ENCODE data around the gene USF1. TPM values are rescaled to one million over a fixed set of nuclear protein-coding genes. Genes with fewer than 3 reads are reported as not detected.

USF1 gene
- total and polyA plus RNA-seq, 9 of the 15 experiments (the other 6 are each of a cell fraction or from before 2014, with no cell fraction given) = 7.4 to 60.2 (median 54.2) TPM

- TF ChIP-seq ZHX1 (conservative IDR thresholded peaks at IDR 0.05; ENCODE audit: low read length) = no peak; the same call in 1 of the 2 replicates
- 0 out of 2 replicates have a peak, but pooled peaks have one; percentile 30 for TF ChIP-seq ZNF12 (CRISPR knock-in tag; IDR thresholded peaks at IDR 0.05)
- no peak for TF ChIP-seq DEAF1 (CRISPR knock-in tag; IDR thresholded peaks at IDR 0.05)
- no peak for TF ChIP-seq IFI16 (CRISPR knock-in tag; IDR thresholded peaks at IDR 0.05)
- peak; percentile 69 for TF ChIP-seq CXXC5 (CRISPR knock-in tag; IDR thresholded peaks at IDR 0.05)
- TF ChIP-seq SRSF9 (IDR thresholded peaks at IDR 0.05; ENCODE audit: borderline replicate concordance, low read depth, low read length) = no peak
- TF ChIP-seq ZBTB1 (CRISPR knock-in tag; IDR thresholded peaks at IDR 0.05; ENCODE audit: borderline replicate concordance, low read depth) = no peak; the same call in 1 of the 2 replicates
- no peak for TF ChIP-seq GTF3C2 (IDR thresholded peaks at IDR 0.05; ENCODE audit: borderline replicate concordance, extremely low read depth, insufficient read length)
- peak; percentile 92 for TF ChIP-seq GTF2E2 (tag; IDR thresholded peaks at IDR 0.05)
- no peak for TF ChIP-seq ZNF133 (CRISPR knock-in tag; IDR thresholded peaks at IDR 0.05)
- no peak for TF ChIP-seq ADNP (tag; IDR thresholded peaks at IDR 0.05)
- TF ChIP-seq STAT5B (CRISPR knock-in tag; IDR thresholded peaks at IDR 0.05) = no peak
- no peak for TF ChIP-seq MCM5 (IDR thresholded peaks at IDR 0.05; ENCODE audit: low read depth)
- TF ChIP-seq ATF4 (CRISPR knock-in tag; IDR thresholded peaks at IDR 0.05) = no peak
- TF ChIP-seq ZNF282 (CRISPR knock-in tag; IDR thresholded peaks at IDR 0.05) = no peak
- TF ChIP-seq NR2C2 (CRISPR knock-in tag; IDR thresholded peaks at IDR 0.05) = no peak
- peak; percentile 79; the same call in 1 of the 2 replicates for TF ChIP-seq NR2C2 (tag; IDR thresholded peaks at IDR 0.05)
- peak; percentile 72; the same call in 1 of the 2 replicates for TF ChIP-seq SIN3B (IDR thresholded peaks at IDR 0.05; ENCODE audit: low read depth)
- no peak for TF ChIP-seq NR4A1 (CRISPR knock-in tag; IDR thresholded peaks at IDR 0.05)
- peak; percentile 40; the same call in 1 of the 2 replicates for TF ChIP-seq NR4A1 (tag; IDR thresholded peaks at IDR 0.05)
Observed at GRCh38 chr1:161045736-161046604, at the start of gene USF1 (continued).
